ENCODE data around the gene FTH1. TPM values are rescaled to one million over a fixed set of nuclear protein-coding genes. Genes with fewer than 3 reads are reported as not detected.

FTH1 gene
- total and polyA plus RNA-seq, 2 of the 4 experiments (the other 2 are of a cell fraction): 344 to 2,516 TPM

- ATAC-seq (ENCODE audit: low read depth) (peak; percentile 5), DNase-seq (no peak)
- Histone ChIP-seq H2AK5ac (ENCODE audit: low read depth, low read length) (peak overlapping the region; percentile 26; the same call in 1 of the 2 replicates), H3K4me2 (ENCODE audit: low read depth, low read length) (no peak overlapping the region), H2BK20ac (ENCODE audit: low read depth, low read length) (no peak overlapping the region), H4K91ac (ENCODE audit: insufficient read depth, low read depth, low read length) (no peak overlapping the region), H3K18ac (ENCODE audit: low read depth, low read length) (no peak overlapping the region), H3K79me1 (ENCODE audit: low read depth in 1 of 2, low read length in 2 of 2) (peaks cover 8 to 41% of the 10 kb centered on the region in 2 experiments), H3K14ac (replicated peaks; ENCODE audit: low read depth, low read length) (0 out of 2 replicates have a peak overlapping the region, but pooled peaks have one; percentile 11), H3K36me3 (ENCODE audit: control insufficient read depth, insufficient read depth, low read length) (peaks cover 48% of the 10 kb centered on the region), H3K9me1 (ENCODE audit: insufficient read depth, low read length) (peaks cover 22% of the 10 kb centered on the region), H3K27ac (ENCODE audit: insufficient read depth, low read length) (no peak overlapping the region), H3K4me3 (ENCODE audit: insufficient read depth, low read depth, low read length) (no peak overlapping the region), H4K20me1 (ENCODE audit: insufficient read depth, low read length) (peaks cover 55% of the 10 kb centered on the region), H2BK15ac (ENCODE audit: low read depth, low read length) (no peak overlapping the region), H4K5ac (ENCODE audit: low read depth, low read length) (no peak overlapping the region), H4K8ac (ENCODE audit: low read depth in 2 of 2, low read length in 2 of 2) (no peak overlapping the region), H2BK5ac (ENCODE audit: low read depth, low read length, poor library complexity, severe bottlenecking) (no peak overlapping the region), H2AFZ (replicated peaks; ENCODE audit: low read length, poor library complexity) (no peak overlapping the region), H3K27me3 (ENCODE audit: control insufficient read depth, insufficient read depth, low read length) (no peaks in the 10 kb centered on the region), H3K9me3 (ENCODE audit: control insufficient read depth, insufficient read depth, low read length) (no peaks in the 10 kb centered on the region), H3K23ac (ENCODE audit: low read depth, low read length) (no peak overlapping the region), H3K4me1 (ENCODE audit: control insufficient read depth, insufficient read depth, low read length) (peaks cover 8% of the 10 kb centered on the region; the same call in 1 of the 2 replicates), H3K56ac (ENCODE audit: extremely low read depth, insufficient read depth, low read length) (no peak overlapping the region), H2BK120ac (ENCODE audit: low read depth, low read length) (no peak overlapping the region), H2AK9ac (replicated peaks; ENCODE audit: low read depth, low read length, poor library complexity) (no peak overlapping the region), H3K9ac (ENCODE audit: low read depth, low read length) (no peak overlapping the region), H3K4ac (ENCODE audit: low read depth, low read length) (peak overlapping the region; percentile 34; the same call in 1 of the 2 replicates)
- dilution Hi-C loops (cut with HindIII; ENCODE audit: low sequenced_read_pairs, unreplicated experiment) (no loop called here), in situ Hi-C loops (cut with MboI; ENCODE audit: low sequenced_read_pairs) (loop anchor here (10.0 kb wide), 1 partner anchor 63 kb away; no protein-coding TSS in a partner anchor), intact Hi-C loops (cut with micrococcal nuclease) (loop anchor here (2.0 kb wide), 1 partner anchor 121 kb away; no protein-coding TSS in a partner anchor)
- CTCF ChIA-PET: interaction anchor here (0.9 to 3.9 kb wide), 2 partner anchors 14 to 120 kb away, joined by 3 to 17 read pairs; no protein-coding TSS in a partner anchor
- no TSS peak for BruUV-seq (replicated peaks)
- TF ChIP-seq RCOR1 (IDR thresholded peaks at IDR 0.05; ENCODE audit: insufficient replicate concordance, low read length) (no peak), POLR2A (IDR thresholded peaks at IDR 0.05; ENCODE audit: low read depth, low read length) (no peak), MAZ (IDR thresholded peaks at IDR 0.05; ENCODE audit: borderline replicate concordance, low read depth, low read length) (no peak), BHLHE40 (IDR thresholded peaks at IDR 0.05; ENCODE audit: low read depth, low read length) (no peak), FOS (IDR thresholded peaks at IDR 0.05; ENCODE audit: low read depth, low read length) (no peak), CHD1 (IDR thresholded peaks at IDR 0.05; ENCODE audit: low read depth, low read length) (no peak), SMC3 (IDR thresholded peaks at IDR 0.05; ENCODE audit: low read depth, low read length) (no peak), CEBPB (IDR thresholded peaks at IDR 0.05; ENCODE audit: low read depth, low read length) (no peak), NFE2L2 (IDR thresholded peaks at IDR 0.05; ENCODE audit: low read depth, low read length) (no peak), RFX5 (IDR thresholded peaks at IDR 0.05; ENCODE audit: low read depth, low read length) (no peak), CTCF (conservative IDR thresholded peaks at IDR 0.05; ENCODE audit: low read depth, low read length) (no peak), RAD21 (IDR thresholded peaks at IDR 0.05; ENCODE audit: low read length) (no peak), MAFK (IDR thresholded peaks at IDR 0.05; ENCODE audit: low read depth, low read length) (no peak), ELK1 (IDR thresholded peaks at IDR 0.05; ENCODE audit: borderline replicate concordance, low read depth, low read length) (no peak), MXI1 (IDR thresholded peaks at IDR 0.05; ENCODE audit: borderline replicate concordance, low read depth, low read length) (no peak)
- POLR2A ChIA-PET (ENCODE audit: unreplicated experiment): interaction anchor here (0.6 to 1.2 kb wide), 3 partner anchors 22 to 120 kb away, joined by 3 to 6 read pairs (median 4); no protein-coding TSS in a partner anchor
- WGBS, 2 experiments (ENCODE audit: extremely low coverage in 2 of 2, insufficient read length in 1 of 2): 89% methylated on average over 3 of the region's 8 CpGs; no CpG with 5 or more reads in 1 of the 2 experiments
Observed at GRCh38 chr11:61961570-61962212, 5.7 kb downstream of the FTH1 start.

Measured in IMR-90 (cell line).